ENCODE results near the gene MSRB3. TPM values are rescaled to one million over a fixed set of nuclear protein-coding genes. Genes with fewer than 3 reads are reported as not detected.

The MSRB3 gene
- total and polyA plus RNA-seq, 2 of the 8 experiments (the other 6 are each of a cell fraction or from before 2014, with no cell fraction given) = 0.32 to 1.2 TPM

DNA sequence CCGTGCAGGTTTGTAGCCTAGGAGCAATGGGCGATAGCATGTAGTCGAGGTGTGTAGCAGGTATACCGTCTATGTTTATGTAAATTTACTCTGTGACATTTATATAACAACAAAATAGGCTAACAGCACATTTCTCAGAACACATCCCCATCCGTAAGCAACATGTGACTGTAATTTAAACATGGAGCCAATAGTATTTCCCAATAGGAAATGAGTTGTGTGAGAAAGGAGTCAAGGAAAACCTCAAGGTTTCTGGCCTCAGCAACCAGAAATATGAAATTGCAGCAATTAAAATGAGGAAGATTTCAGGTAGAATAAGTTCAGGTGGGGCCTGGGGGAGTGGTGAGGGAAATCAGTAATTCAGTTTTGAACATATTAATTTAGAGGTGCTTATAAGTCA is 136.0 kb downstream of the MSRB3 start:
- Histone ChIP-seq H2BK5ac (ENCODE audit: low read depth, low read length) (no peak overlapping the region), H3K27ac (ENCODE audit: low read depth, low read length) (no peak overlapping the region), H2BK120ac (replicated peaks; ENCODE audit: low read depth, low read length) (no peak overlapping the region), H3K79me1 (ENCODE audit: low read depth, low read length) (no peaks in the 10 kb centered on the region), H3K9ac (replicated peaks in 1 of 4; ENCODE audit: extremely low read depth in 1 of 4, low read depth in 3 of 4, low read length in 3 of 4) (no peak overlapping the region), H2AFZ (ENCODE audit: low read length) (no peak overlapping the region), H2BK20ac (ENCODE audit: low read length) (no peak overlapping the region), H3K56ac (replicated peaks; ENCODE audit: insufficient read length, low read depth, low read length) (no peak overlapping the region), H3K18ac (ENCODE audit: extremely low read depth, low read length) (no peak overlapping the region), H3K23me2 (ENCODE audit: low read depth, low read length) (no peaks in the 10 kb centered on the region), H4K91ac (replicated peaks; ENCODE audit: insufficient read length, low read length) (no peak overlapping the region), H3K27me3 (replicated peaks in 1 of 4; ENCODE audit: control insufficient read depth in 3 of 4, extremely low read depth in 1 of 4, insufficient read depth in 3 of 4, low read length in 3 of 4) (no peaks in the 10 kb centered on the region), H3K9me3 (ENCODE audit: insufficient read depth in 2 of 2, low read depth in 1 of 2, low read length in 1 of 2) (no peaks in the 10 kb centered on the region; a peak in 1 of 4 replicates), H3K14ac (ENCODE audit: insufficient read length) (no peak overlapping the region), H2BK15ac (ENCODE audit: low read length) (no peak overlapping the region), H3K4me1 (replicated peaks in 1 of 4; ENCODE audit: control insufficient read depth in 3 of 4, insufficient read depth in 4 of 4, low read length in 3 of 4) (no peaks in the 10 kb centered on the region), H4K20me1 (replicated peaks in 1 of 2; ENCODE audit: control insufficient read depth in 1 of 2, insufficient read depth in 2 of 2, low read length in 2 of 2) (no peaks in the 10 kb centered on the region), H2AK5ac (ENCODE audit: low read depth, low read length) (no peak overlapping the region), H3K79me2 (ENCODE audit: control insufficient read depth in 1 of 2, insufficient read depth in 2 of 2, low read length in 2 of 2) (no peaks in the 10 kb centered on the region), H2BK12ac (ENCODE audit: low read depth, low read length) (no peak overlapping the region), H3K4me3 (ENCODE audit: extremely low read depth in 1 of 4, insufficient read depth in 2 of 4, low read depth in 3 of 4, low read length in 4 of 4) (no peak overlapping the region), H3K4me2 (ENCODE audit: insufficient read depth in 1 of 2, low read depth in 2 of 2, low read length in 2 of 2) (no peak overlapping the region), H4K8ac (ENCODE audit: extremely low read depth, insufficient read depth, low read length) (no peak overlapping the region), H3K23ac (ENCODE audit: insufficient read length) (no peak overlapping the region), H3K36me3 (ENCODE audit: control insufficient read depth in 2 of 4, insufficient read depth in 4 of 4, low read length in 3 of 4) (no peaks in the 10 kb centered on the region), H3K4ac (replicated peaks; ENCODE audit: insufficient read length, low read depth, low read length) (no peak overlapping the region), H4K5ac (ENCODE audit: insufficient read length, low read depth, low read length) (no peak overlapping the region)
- CTCF ChIA-PET (ENCODE audit: partially characterized antibody) = no interaction called here
- WGBS, 2 experiments (ENCODE audit: extremely low coverage in 1 of 2, insufficient coverage in 1 of 2, insufficient read length in 1 of 2, insufficient replicate concordance in 2 of 2, low coverage in 1 of 2, low lambda C conversion rate in 2 of 2, missing lambda C conversion rate in 1 of 2) = 91% methylated on average over 5 of the region's 5 CpGs; no CpG with 5 or more reads in 1 of the 2 experiments
- no peak for DNase-seq (ENCODE audit: low read depth in 1 of 2, low spot score in 2 of 2)
- POLR2A ChIA-PET (ENCODE audit: partially characterized antibody) = no interaction called here
- no peak for FAIRE-seq
- TF ChIP-seq E2F6 (IDR thresholded peaks at IDR 0.05) = no peak
- no peak for TF ChIP-seq TBP (IDR thresholded peaks at IDR 0.05; ENCODE audit: low read depth, low read length)
- TF ChIP-seq RFX5 (IDR thresholded peaks at IDR 0.05; ENCODE audit: borderline replicate concordance, low read depth, low read length) = no peak
- TF ChIP-seq RBBP5 (IDR thresholded peaks at IDR 0.05; ENCODE audit: borderline replicate concordance, low read depth, low read length) = no peak
- TF ChIP-seq, protein P1, sequence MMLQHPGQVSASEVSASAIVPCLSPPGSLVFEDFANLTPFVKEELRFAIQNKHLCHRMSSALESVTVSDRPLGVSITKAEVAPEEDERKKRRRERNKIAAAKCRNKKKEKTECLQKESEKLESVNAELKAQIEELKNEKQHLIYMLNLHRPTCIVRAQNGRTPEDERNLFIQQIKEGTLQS (IDR thresholded peaks at IDR 0.05; ENCODE audit: insufficient read depth, low read depth, low read length) = no peak
- TF ChIP-seq HDAC6 (IDR thresholded peaks at IDR 0.05; ENCODE audit: low read depth, low read length) = no peak
- TF ChIP-seq RXRA (IDR thresholded peaks at IDR 0.05; ENCODE audit: insufficient read depth, low read depth, low read length) = no peak
- TF ChIP-seq EP300 (IDR thresholded peaks at IDR 0.05; ENCODE audit: borderline replicate concordance in 1 of 2, low read depth in 2 of 2, low read length in 2 of 2) = no peak
- no peak for TF ChIP-seq CTCF (IDR thresholded peaks at IDR 0.05; ENCODE audit: control extremely low read depth in 1 of 3, insufficient read depth in 1 of 3, low read depth in 1 of 3, low read length in 3 of 3)
- TF ChIP-seq SP4 (IDR thresholded peaks at IDR 0.05; ENCODE audit: low read length) = no peak
- TF ChIP-seq TEAD4 (IDR thresholded peaks at IDR 0.05; ENCODE audit: low read depth, low read length) = no peak
